HUDEP-2 (cell line): Measurements from ENCODE around the gene ANXA5.

Experiments
- DNase-seq, 76 experiments: peaks; one replicate each; lab custom pipeline; 2025; ENCODE audit not compliant: unreplicated experiment in 76 of 76; lab: John Stamatoyannopoulos, UW

Gene ANXA5

DNA sequence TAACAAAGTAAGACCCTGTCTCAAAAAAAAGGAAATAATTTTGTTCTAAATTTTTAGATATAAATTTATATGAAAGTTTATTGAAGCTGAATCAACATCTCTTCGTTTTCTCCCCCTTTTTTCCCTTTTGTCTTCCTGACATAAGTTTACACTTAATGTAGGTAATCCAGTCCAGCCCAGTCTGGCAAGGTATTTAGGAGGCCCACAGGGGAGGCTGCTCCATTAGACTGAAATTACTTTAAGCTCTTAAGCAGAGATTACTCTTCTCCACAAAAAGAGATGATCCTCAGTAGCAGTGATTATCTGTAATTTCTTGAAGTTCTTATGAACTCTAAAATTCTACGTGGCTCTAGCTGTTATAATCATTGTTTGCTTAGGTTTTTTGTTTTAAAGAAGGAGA is 46.0 kb downstream of the ANXA5 start:
- DNase-seq, result no peak

DNA sequence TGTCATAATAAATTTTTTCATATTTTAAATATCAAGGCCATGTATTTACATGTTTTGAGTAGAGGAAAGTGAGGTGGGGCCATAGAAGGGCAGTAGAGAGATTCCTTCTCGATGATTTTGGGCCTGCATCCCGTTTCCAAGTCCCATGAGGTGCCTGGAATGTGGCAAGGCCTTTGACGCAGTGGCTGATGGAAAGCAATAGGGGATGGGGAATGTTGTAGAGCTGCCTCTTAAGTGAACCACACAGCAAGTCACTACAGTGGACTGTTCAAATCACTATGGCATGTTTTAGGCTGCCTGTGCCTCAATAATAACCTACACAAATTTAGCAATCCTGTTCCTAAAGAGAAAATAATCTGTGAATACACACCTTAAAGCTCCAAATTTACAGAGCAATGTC is 48.3 kb downstream of the ANXA5 start:
- DNase-seq, result no peak

- no peak for DNase-seq
Observed at GRCh38 chr4:121642876-121643585, 53.7 kb downstream of the ANXA5 start.

DNA sequence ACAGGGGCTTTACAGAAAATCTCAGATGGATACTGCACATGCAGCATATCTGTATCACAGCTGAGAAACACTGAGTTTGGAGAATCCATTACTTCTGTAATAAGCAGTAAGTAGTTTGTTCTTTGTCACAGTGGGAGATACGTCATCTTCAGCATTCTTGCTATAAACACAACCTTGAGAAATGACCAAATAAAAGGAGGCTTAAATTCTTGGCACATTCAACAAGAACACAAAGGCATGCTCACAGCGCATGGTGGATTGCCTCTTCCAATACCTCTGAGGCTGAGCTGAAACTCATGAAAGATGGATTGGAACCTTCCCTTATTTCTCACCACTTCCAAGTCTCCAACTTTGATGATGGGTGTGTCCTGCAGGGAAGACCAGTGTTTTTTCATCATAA is 54.5 kb downstream of the ANXA5 start:
- DNase-seq, result no peak

DNA sequence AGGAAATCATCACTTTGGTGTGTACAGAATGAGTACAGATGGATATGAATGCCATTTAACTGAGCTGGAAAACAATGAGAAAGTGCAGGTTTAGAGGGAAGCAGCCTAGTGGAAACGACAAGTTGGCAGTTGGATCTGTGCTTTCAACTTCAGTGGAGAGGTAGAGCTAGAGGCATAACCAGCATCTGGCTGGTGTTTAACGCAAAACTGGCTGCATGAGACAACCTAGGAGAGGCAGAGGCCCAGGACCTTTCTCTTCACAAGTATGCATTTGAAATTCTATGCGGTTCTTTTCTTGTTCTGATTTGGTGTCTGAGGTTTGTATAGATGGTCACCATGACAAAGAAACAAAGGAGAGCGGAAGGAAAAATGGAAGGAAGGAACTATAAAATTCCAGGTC is 63.1 kb downstream of the ANXA5 start:
- DNase-seq, result no peak

DNA sequence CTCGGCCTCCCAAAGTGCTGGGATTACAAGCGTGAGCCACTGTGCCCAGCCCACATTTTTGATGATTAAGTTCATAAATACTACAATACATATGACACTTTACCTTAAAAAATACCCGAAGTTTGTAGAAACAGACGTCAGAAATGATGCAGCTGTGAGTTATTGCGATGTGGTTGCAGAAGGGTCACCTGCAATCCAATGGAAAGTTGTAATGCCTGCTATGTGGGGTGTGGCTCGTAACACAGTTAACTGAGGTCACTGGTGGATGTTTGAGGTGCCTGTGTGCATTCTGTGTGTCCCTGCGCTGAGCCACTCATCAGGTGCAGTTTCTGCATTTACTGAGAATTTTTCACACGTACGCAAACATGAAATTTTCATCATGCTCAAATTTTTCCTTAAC is 64.1 kb downstream of the ANXA5 start:
- no peak for DNase-seq
